ENCODE measurements around the gene UGT1A7. TPM values are rescaled to one million over a fixed set of nuclear protein-coding genes. Genes with fewer than 3 reads are reported as not detected.

Gene UGT1A7
- polyA plus RNA-seq, 3 donors: not detected

DNA sequence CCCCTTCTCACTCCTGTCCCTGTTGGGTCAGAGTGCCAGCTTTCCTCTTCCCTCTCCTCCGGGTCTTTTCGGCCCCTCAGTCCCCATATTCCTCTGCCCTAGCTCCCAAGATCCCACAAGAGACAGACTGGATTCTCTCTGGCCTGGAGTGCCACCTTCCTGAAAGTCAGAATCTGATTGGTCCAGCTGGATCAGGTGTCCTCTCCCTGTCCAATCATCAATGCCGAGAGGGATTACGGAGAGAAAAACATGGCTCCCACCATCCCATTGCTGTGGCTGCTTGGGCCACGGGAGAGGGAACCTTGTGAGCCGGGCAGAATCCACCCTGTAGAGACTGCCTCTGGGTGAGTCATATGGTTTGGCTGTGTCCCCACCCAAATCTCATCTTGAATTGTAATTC is 93.7 kb downstream of the UGT1A7 start:
- H3K27ac ChIP-seq (ENCODE audit: low read depth, low read length): no peak overlapping the region
- WGBS, 3 donors: 86 to 93% (median 87%) methylated on average over 6 of the region's 6 CpGs

DNA sequence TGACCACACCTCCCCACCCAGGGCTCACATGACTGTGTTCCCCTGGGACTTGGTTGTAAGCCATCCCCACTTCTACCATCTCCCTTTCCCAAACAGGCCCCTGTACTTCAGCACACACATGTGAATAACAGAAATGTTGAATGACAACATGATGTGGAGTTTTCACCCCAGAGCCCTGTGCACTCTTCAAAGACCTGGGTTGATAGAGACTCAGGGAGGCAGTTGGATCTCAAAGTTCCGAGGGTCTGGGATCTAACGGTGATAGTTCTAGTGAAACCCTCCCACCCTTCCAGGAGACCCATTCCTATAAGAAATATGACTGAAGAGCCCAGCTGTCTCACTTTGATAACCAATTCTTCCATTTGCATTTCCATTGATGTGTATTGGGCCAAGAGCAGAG is 96.3 kb downstream of the UGT1A7 start, which contains the start of gene MROH2A:
Gene MROH2A (plus strand): TSS at position 301 of the 400 bp plus-strand sequence. CDS start 1,029 bp downstream, outside the sequence.
- no peak within 1 kb of the TSS for H3K27ac ChIP-seq (ENCODE audit: low read depth, low read length)
- 73 to 89% (median 81%) methylated on average over 2 of the region's 2 CpGs for WGBS, 3 donors

DNA sequence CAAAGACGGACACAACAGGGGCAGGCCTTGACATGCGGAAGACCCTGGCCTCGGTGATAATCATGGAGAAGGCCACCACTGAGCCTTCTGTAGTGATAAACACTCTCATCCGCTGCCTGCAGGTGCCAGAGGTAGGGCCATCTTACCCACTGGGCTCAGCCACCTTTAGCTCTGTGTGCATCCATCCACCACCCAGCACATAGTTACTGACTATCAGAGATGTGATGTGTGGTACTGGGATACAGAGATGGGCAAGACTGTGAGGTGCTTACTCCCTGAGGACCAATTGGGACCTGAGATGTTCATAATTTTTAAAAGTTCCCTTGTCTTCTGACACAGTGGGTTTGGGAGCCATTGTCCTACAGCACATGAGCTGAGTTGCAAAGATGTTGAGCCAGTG is 98.0 kb downstream of the UGT1A7 start:
- WGBS, 3 donors: 84 to 88% (median 88%) methylated on average over 4 of the region's 4 CpGs
- H3K27ac ChIP-seq (ENCODE audit: low read depth, low read length): no peak overlapping the region

DNA sequence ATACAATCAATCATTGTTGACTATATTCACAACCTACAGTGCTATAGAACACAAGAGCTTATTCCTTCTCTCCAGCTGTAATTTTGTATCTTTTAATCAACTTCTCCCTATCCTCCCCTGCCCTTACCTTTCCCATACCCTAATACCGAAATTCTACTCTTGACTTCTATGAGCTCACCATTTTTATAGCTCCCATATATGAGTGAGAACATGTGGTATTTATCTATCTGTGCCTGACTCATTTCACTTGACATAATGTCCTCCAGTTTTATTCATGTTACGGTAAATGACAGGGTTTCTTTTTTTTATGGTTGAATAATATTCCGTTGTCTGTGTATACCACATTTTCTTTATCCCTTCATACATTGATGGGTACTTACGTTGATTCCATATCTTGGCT is 99.1 kb downstream of the UGT1A7 start:
- no peak overlapping the region for H3K27ac ChIP-seq (ENCODE audit: low read depth, low read length)
- WGBS, 3 donors: 80 to 92% (median 91%) methylated on average over 4 of the region's 4 CpGs

DNA sequence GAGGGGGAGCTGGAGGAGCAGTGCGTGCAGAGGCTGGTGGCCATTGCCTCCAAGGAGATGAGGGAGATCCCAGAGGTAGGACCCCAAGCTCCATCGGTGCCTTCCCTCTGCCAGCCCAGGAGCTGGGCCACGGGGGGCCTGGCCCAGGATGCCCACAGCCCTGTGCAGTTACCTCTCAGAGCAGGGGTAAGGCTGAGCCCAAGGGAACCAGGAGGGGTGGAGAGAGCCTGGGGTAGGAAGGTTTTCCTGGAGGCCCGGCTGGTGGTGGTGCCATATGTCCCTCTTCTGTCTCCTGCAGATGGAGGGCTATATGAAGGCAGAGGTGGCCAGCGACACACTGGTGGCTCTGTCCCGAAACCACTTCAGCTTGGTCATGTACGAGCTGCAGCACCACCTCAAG is 107.9 kb downstream of the UGT1A7 start:
- 86 to 94% (median 93%) methylated on average over 5 to 7 of the region's 7 CpGs for WGBS, 3 donors
- no peak overlapping the region for H3K27ac ChIP-seq (ENCODE audit: low read depth, low read length)

DNA sequence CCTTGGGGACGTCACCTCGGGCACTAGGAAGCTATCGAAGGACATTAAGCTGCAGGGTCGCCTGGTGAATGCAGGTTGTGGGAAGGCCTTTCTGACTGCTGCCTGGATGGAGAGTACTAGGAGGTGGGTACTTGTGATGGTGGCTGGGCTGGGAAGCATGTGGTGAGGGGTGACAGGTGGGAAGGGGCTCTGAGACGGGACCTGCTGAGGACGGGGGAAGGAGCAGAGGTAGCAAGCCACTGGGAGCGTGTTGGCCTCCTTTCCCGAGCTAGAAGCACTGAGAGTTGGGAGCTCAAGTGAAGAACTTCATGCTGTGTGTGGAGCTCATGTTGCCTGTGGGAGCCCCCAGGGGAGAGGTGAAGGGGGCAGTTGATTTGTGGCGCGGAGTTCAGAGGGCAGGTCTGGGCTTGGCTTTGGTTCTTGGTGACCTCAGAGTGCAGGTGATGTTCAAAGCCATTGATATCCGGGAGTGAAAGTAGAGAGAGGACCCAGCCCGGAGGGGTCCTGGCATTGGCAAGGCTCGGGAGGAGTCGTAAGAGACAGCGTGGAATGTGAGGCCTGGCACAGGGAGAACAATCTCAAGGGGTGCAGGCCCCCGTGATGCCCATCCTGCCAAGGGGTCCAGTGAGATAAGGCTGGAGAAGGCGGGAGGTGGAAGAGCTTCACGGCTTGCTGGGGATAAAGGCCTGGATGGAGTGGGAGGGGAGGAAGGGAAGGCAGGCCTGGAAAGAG is 109.6 kb downstream of the UGT1A7 start:
- 77 to 83% (median 81%) methylated on average over 18 of the region's 18 CpGs for WGBS, 3 donors
- no peak overlapping the region for H3K27ac ChIP-seq (ENCODE audit: low read depth, low read length)

GRCh38 chr2:233791883-233792329 is 110.2 kb downstream of the UGT1A7 start:
- 78 to 80% (median 79%) methylated on average over 8 to 9 of the region's 9 CpGs for WGBS, 3 donors
- no peak overlapping the region for H3K27ac ChIP-seq (ENCODE audit: low read depth, low read length)

- H3K27ac ChIP-seq (ENCODE audit: low read depth, low read length): no peak overlapping the region
- WGBS, 3 donors: 85 to 96% (median 91%) methylated on average over 7 of the region's 7 CpGs
Observed at GRCh38 chr2:233792720-233793119, 111.0 kb downstream of the UGT1A7 start.

GRCh38 chr2:233793465-233794127 is 111.9 kb downstream of the UGT1A7 start:
- H3K27ac ChIP-seq (ENCODE audit: low read depth, low read length): no peak overlapping the region
- 70 to 82% (median 79%) methylated on average over 18 of the region's 18 CpGs for WGBS, 3 donors

DNA sequence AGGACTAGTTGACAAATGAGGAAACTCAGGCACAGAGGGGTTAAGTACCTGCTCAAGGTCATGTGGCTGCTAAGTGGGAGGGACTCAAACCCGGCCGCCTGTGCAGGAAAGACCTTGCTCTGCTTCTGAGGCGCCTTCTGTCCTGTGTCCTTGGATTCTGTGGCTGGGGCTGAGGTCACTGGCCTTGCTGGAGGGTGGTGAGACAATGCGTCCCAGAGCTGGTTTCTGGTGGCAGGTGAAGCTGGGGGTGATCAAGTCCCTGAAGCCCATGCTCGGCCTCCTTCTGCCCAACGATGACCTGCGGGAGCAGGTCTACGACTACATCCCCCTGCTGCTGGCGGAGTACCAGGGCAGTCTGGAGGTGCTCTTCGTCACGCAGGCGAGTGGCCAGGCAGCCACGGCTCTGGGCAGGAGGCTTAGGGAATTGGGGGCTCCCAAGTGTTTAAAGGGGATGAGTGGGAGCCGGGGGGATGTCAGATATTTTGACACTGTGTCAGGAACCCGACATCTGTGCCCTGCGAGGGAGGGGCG is 112.5 kb downstream of the UGT1A7 start:
- H3K27ac ChIP-seq (ENCODE audit: low read depth, low read length): no peak overlapping the region
- 62 to 79% (median 78%) methylated on average over 17 of the region's 17 CpGs for WGBS, 3 donors

- no peak overlapping the region for H3K27ac ChIP-seq (ENCODE audit: low read depth, low read length)
- 91 to 92% (median 92%) methylated on average over 13 of the region's 13 CpGs for WGBS, 3 donors
Observed at GRCh38 chr2:233795735-233796171, 114.1 kb downstream of the UGT1A7 start.

GRCh38 chr2:233796254-233796653 is 114.6 kb downstream of the UGT1A7 start:
- WGBS, 3 donors: 85 to 93% (median 87%) methylated on average over 9 of the region's 9 CpGs
- no peak overlapping the region for H3K27ac ChIP-seq (ENCODE audit: low read depth, low read length)

DNA sequence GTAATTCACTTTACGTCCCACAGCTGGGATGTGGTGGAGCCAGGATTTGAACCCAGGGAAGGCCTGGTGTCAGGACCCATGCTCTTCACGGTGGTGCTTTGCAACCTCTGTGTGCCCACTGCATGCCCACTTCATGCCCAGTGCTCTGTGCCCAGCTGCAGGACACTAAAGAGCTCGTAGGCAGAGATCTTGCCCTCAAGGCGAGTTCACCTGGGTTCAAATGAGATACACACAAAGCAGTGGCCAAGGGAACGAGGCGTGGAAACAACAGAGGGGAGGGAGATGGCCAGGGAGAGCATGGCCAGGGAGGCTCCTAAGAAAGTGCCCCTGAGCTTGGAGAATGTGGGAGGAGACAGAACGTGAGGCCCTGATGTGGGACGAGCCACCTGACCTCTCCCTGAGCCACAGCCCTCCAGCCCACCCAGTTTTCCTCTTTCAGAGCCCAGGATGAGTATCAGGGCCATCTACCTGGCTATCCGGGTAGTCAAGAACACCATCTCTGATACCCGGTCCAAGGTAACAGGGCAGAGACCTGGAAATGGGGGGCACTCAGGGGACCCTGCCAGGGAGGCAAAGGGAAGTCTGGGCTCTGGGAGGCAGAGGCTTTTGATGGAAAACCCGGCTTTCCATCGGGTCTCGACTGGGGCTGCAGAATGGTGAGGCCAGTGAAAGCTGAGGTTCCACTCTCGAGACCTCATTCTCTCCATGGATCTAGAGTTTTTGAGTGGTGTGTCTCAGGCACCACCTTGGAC is 116.8 kb downstream of the UGT1A7 start:
- H3K27ac ChIP-seq (ENCODE audit: low read depth, low read length): no peak overlapping the region
- WGBS, 3 donors: 76 to 85% (median 82%) methylated on average over 14 of the region's 14 CpGs

GRCh38 chr2:233799087-233799665 is 117.5 kb downstream of the UGT1A7 start:
- WGBS, 3 donors: 58 to 63% (median 61%) methylated on average over 7 of the region's 7 CpGs
- no peak overlapping the region for H3K27ac ChIP-seq (ENCODE audit: low read depth, low read length)

DNA sequence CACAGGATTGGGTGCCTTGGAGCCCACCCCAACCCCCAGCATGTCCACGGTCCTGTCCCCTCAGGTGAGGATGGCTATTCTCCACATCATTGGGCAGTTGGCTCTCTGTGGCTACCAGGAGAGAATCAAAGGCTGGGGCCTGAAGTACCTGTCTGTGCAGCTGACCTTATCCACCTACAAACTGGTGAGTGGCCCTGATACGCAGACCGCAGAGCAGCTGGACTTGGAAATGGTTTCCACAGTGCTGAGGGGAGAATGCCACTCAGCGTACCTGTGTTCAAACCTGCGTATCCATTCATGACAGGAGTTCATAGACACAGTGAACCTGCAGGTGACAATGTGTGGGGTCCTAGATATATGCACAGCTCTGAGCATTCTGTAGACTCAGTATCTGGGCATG is 118.0 kb downstream of the UGT1A7 start:
- 45 to 82% (median 54%) methylated on average over 5 of the region's 5 CpGs for WGBS, 3 donors
- H3K27ac ChIP-seq (ENCODE audit: low read depth, low read length): no peak overlapping the region

DNA sequence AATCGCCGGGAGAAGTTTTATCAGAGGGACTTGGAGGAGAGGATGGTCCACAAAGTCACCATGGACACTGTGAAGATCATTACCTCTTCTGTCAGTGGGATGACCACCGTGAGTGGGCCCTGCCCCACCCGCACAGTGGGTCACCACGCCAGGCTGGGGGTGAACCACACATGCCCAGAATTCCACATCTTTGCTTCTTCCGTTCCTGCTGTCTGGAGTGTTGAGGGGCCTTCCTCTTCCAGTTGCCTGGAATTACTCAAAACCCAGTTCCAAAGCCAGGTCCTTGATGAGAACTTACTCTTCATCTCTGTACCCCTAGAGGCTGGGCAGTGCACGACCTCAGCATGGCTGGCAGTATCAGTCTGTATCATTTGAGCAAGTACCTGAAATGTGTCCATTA is 118.5 kb downstream of the UGT1A7 start:
- 78 to 81% (median 80%) methylated on average over 7 of the region's 7 CpGs for WGBS, 3 donors

DNA sequence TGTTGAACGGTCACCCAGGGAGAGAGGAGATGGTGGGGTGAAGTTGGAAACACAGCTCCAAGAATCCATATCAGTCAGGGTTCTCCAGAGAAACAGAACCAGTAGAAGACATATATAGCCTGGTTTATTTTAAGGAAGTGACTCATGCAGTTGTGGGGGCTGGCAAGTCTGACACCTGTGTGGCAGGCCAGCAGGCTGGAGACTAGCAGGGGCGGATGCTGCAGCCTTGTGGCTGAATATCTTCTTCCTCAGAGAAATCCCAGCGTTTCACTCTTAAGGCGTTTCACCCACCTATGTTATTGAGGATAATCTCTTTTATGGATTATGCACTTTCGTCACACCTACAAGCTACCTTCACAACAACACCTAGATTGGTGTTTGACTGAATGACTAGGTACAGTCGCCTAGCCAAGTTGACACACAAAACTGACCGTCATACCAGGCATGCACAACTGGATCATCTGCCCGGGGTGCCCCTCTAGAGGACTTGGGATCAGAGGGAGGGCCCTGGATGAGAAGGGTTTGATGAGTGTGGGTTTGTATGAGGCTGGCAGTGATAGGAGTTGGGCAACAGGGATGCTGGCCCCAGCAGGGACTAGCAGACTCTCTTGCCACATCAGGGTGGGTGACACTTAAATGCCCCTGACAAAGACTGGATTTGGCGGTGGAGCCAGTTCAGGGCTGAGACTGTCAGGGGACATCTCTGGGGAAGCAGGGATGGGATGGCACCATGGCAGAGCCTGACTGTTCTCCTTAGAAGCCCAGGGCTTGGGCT is 119.8 kb downstream of the UGT1A7 start:
- no peak overlapping the region for H3K27ac ChIP-seq (ENCODE audit: low read depth, low read length)
- 66 to 79% (median 75%) methylated on average over 9 of the region's 9 CpGs for WGBS, 3 donors

More for the DNA sequence above, 118.5 kb downstream of the UGT1A7 start:
- no peak overlapping the region for H3K27ac ChIP-seq (ENCODE audit: low read depth, low read length)

Measured in adipose tissue (tissue), 3 donors.